Gastroesophageal sphincter (tissue), 4 donors: Measurements from ENCODE around the gene CCDC57. TPM values are rescaled to one million over a fixed set of nuclear protein-coding genes. Genes with fewer than 3 reads are reported as not detected.
"Not testable (repeated sequence)": the region's sequence is repeated elsewhere in the genome, so short reads cannot be mapped to it uniquely, and the experiment has no call there.

Source experiments
- ATAC-seq: fragments of 150-250 bp; one replicate; pipeline ENCODE4 v1.9.1; 2016; ENCODE audit warnings: mild to moderate bottlenecking, moderate library complexity
- H3K27ac ChIP-seq, 4 donors: fragments of 200-600 bp; sonication (generic) in 3 of 4; 1 replicate in 3 of 4; 2 replicates in 1 of 4; pipeline ENCODE4 v1.5.1; 2016 to 2019
- H3K27me3 ChIP-seq: fragments of 200-600 bp; sonication (generic); one replicate; pipeline ENCODE4 v1.5.1; 2019
- H3K36me3 ChIP-seq, 2 donors: fragments of 200-600 bp; sonication (generic); one replicate each; pipeline ENCODE4 v1.5.1; 2019; ENCODE audit warnings: control low read depth in 1 of 2
- H3K4me1 ChIP-seq, 3 donors: fragments of 200-600 bp; sonication (generic); 1 replicate in 2 of 3; 2 replicates in 1 of 3; pipeline ENCODE4 v1.5.1; 2016 to 2019; ENCODE audit warnings: control low read depth in 2 of 3
- H3K4me3 ChIP-seq, 2 donors: fragments of 200-600 bp; sonication (generic); one replicate each; pipeline ENCODE4 v1.5.1; 2019; ENCODE audit warnings: mild to moderate bottlenecking in 1 of 2, moderate library complexity in 1 of 2
- H3K9me3 ChIP-seq, 3 donors: fragments of 200-600 bp; sonication (generic); one replicate each; pipeline ENCODE4 v1.5.1; 2017 to 2019; ENCODE audit warnings: control low read depth in 2 of 3
- EP300 ChIP-seq: sonication (generic); formaldehyde crosslinking; IDR thresholded peaks from one replicate; pipeline ENCODE4 v1.6.1; 2017; ENCODE audit warnings: antibody characterized with exemption, mild to moderate bottlenecking
- POLR2A ChIP-seq, 2 donors: fragments of 450-650 bp; IDR thresholded peaks; one replicate each; pipeline ENCODE4 v1.6.1; 2017; ENCODE audit warnings: antibody characterized with exemption in 2 of 2, mild to moderate bottlenecking in 2 of 2, moderate library complexity in 1 of 2
- POLR2AphosphoS5 ChIP-seq: sonication (generic); formaldehyde crosslinking; IDR thresholded peaks from one replicate; pipeline ENCODE4 v1.6.1; 2017; ENCODE audit warnings: antibody characterized with exemption
- WGBS, 2 donors: methylation state at CpG; one replicate each; pipeline ENCODE4 v1.1.5; 2018; ENCODE audit warnings: low coverage in 1 of 2; 5-methylcytosine and 5-hydroxymethylcytosine counted together
- total RNA-seq, 4 donors: library from RNA; depleted of rRNA; stranded (reverse); fragments of >200 nt; gene quantifications; one replicate each; pipeline ENCODE4 v1.1.0, GENCODE V29; 2016
- TF ChIP-seq, protein P1 (sequence below), 4 experiments: fragments of 200-600 bp in 2 of 4; fragments of 450-650 bp in 2 of 4; sonication (generic) in 1 of 4; IDR thresholded peaks; one replicate each; pipeline ENCODE4 v1.5.1; 2017 to 2019; ENCODE audit warnings: antibody characterized with exemption in 4 of 4, mild to moderate bottlenecking in 2 of 4, moderate library complexity in 2 of 4

Gene CCDC57
- total RNA-seq, 4 donors from 2014 or later: 6.5 to 28.2 (median 16.2) TPM

DNA sequence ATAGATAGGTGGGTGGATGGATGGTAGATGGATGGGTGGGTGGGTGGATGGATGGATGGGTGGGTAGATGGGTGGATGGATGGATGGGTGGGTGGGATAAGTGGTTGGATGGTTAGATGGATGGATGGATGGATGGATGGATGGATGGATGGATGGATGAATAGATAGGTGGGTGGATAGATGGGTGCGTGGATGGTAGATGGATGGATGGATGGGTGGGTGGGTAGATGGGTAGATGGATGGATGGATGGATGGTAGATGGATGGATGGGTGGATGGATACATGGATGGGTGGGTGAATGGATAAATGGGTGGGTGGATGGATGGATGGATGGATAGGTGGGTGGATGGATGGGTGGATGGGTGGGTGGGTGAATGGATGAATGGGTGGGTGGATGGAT, 64.6 kb downstream of the CCDC57 start:
- no peak for ATAC-seq
- Histone ChIP-seq H3K27me3 (no peaks in the 10 kb centered on the region), H3K4me3 (no peak overlapping the region), H3K36me3 (peaks cover 0 to 19% of the 10 kb centered on the region in 2 donors), H3K4me1 (no peaks in the 10 kb centered on the region), H3K27ac (no peak overlapping the region), H3K9me3 (no peaks in the 10 kb centered on the region)
- 100% methylated on average over 1 of the region's 1 CpG for WGBS, 2 donors
- no peak for TF ChIP-seq POLR2A (IDR thresholded peaks at IDR 0.05)
- TF ChIP-seq, protein P1, sequence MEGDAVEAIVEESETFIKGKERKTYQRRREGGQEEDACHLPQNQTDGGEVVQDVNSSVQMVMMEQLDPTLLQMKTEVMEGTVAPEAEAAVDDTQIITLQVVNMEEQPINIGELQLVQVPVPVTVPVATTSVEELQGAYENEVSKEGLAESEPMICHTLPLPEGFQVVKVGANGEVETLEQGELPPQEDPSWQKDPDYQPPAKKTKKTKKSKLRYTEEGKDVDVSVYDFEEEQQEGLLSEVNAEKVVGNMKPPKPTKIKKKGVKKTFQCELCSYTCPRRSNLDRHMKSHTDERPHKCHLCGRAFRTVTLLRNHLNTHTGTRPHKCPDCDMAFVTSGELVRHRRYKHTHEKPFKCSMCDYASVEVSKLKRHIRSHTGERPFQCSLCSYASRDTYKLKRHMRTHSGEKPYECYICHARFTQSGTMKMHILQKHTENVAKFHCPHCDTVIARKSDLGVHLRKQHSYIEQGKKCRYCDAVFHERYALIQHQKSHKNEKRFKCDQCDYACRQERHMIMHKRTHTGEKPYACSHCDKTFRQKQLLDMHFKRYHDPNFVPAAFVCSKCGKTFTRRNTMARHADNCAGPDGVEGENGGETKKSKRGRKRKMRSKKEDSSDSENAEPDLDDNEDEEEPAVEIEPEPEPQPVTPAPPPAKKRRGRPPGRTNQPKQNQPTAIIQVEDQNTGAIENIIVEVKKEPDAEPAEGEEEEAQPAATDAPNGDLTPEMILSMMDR (IDR thresholded peaks at IDR 0.05): no peak

DNA sequence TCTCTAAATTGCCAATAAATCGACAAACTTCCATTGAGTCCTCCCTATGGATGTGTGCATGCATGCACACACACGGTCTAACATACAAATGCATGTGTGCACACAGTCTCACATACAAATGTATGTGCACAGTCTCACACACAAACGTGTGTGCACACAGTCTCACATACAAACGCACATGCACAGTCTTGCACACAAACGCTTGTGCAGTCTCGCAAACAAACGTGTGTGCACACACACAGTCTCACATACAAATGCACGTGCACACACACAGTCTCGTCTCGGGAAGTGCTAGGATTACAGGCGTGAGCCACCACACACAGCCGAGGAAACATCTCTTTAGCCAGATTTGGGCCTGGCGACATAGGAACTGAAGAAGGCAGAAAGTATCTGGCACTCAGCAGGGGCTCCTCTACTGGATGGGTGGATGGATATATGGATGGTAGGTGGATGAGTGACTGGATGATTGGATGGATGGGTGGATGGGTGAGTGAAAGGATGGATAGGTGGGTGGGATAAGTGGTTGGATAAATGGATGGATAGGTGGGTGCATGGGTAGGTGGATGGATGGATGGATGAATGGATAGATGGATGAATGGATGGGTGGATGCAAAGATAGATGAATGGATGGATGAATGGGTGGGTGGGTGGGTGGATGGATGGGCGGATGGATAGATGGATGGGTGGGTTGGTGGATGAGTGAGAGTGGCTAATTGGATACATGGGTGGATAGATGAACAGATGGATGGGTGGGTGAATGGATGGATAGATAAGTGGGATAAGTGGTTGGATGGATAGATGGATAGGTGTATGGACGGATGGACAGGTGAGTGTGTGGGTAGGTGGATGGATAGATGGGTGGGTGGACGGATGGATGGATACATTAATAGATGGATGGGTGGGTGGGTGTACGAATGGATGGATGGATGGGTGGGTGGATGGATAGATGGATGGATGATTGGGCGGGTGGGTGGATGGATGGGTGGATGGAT, 65.7 kb downstream of the CCDC57 start:
- 76 to 90% methylated on average over 9 to 16 of the region's 18 CpGs for WGBS, 2 donors
- Histone ChIP-seq H3K27me3 (no peaks in the 10 kb centered on the region), H3K9me3 (no peaks in the 10 kb centered on the region), H3K27ac (no peak overlapping the region), H3K4me3 (no peak overlapping the region), H3K4me1 (no peaks in the 10 kb centered on the region), H3K36me3 (peaks cover 0 to 19% of the 10 kb centered on the region in 2 donors)
- no peak for ATAC-seq
- TF ChIP-seq POLR2A (IDR thresholded peaks at IDR 0.05) (no peak), EP300 (no peak), POLR2AphosphoS5 (no peak)
- TF ChIP-seq, protein P1 (IDR thresholded peaks at IDR 0.05): no peak

DNA sequence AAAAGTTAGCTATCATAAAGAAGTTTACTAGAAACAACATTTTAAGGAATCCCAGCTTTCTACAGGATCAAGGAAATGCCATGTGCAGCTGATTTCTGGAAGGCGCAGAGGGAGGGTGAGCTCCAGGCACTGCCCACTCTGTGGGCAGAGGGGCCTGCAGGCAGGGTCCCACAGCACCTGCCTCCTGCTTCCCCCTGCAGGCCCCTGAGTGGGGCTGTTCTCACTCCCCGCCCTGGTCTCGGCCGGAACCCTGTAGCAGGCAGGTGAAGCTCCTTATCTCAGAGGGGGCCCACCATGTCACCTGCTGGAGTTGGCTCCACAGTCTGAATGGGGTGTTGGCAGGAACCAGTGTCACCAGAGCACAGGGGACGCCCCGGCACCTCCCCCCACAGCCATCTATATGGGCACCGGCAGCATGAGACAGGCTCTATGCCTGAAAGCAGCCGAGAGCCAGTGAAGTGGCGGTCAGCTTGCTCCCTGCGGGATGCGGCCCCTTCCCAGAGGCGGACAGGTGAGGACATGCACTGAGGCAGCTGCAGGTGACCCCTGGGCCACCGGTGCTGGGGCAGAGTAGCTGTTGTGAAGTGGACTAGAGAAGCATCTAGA, 67.0 kb downstream of the CCDC57 start:
- no peak for ATAC-seq
- Histone ChIP-seq H3K27me3 (no peaks in the 10 kb centered on the region), H3K36me3 (peaks cover 0 to 19% of the 10 kb centered on the region in 2 donors), H3K9me3 (no peaks in the 10 kb centered on the region), H3K4me3 (no peak overlapping the region), H3K27ac (no peak overlapping the region), H3K4me1 (no peaks in the 10 kb centered on the region)
- WGBS, 2 donors: 95 to 100% methylated on average over 1 to 4 of the region's 13 CpGs
- TF ChIP-seq EP300 (no peak), POLR2A (IDR thresholded peaks at IDR 0.05) (no peak), POLR2AphosphoS5 (no peak)
- TF ChIP-seq, protein P1 (IDR thresholded peaks at IDR 0.05): no peak

DNA sequence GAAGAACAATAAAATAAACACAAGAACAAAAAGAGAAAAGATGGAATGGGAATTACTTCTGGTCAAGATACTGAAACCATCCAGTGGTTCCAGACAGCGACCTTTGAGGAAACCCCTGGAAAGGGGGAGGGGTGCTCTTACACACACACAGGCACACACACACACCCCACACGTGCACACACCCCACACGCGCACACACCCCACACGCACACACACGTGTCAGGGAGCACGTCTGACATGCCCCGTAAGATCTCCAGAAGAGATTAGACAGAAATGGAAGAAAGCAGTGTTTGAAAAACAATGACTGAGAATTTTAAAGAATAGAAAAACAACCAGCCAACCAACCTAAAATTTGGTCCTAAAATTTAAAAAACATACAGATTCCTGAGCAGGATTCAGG, 69.3 kb downstream of the CCDC57 start:
- TF ChIP-seq POLR2AphosphoS5: no peak
- TF ChIP-seq, protein P1 (IDR thresholded peaks at IDR 0.05): no peak
- no peak for TF ChIP-seq POLR2A (IDR thresholded peaks at IDR 0.05)
- TF ChIP-seq EP300: no peak
- 86% methylated on average over 8 of the region's 8 CpGs for WGBS, 2 donors
- H3K4me1 ChIP-seq: no peaks in the 10 kb centered on the region
- peaks cover 0 to 19% of the 10 kb centered on the region in 2 donors for H3K36me3 ChIP-seq
- H3K9me3 ChIP-seq: no peaks in the 10 kb centered on the region
- ATAC-seq: no peak
- H3K27ac ChIP-seq: no peak overlapping the region
- no peak overlapping the region for H3K4me3 ChIP-seq
- no peaks in the 10 kb centered on the region for H3K27me3 ChIP-seq

DNA sequence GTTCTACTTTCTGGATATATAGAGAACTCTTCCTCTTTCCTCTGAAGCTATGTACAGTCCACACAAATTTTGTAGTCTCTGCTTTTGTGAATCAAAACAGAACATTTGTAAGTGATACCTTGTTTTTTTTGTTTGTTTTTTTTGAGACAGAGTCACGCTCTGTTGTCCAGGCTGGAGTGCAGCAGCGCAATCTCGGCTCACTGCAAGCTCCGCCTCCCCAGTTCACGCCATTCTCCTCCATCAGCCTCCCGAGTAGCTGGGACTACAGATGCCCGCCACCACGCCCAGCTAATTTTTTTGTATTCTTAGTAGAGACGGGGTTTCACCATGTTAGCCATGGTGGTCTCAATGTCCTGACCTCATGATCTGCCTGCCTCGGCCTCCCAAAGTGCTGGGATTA, 72.7 kb downstream of the CCDC57 start:
- 90 to 95% methylated on average over 3 to 4 of the region's 10 CpGs for WGBS, 2 donors
- H3K4me3 ChIP-seq, ATAC-seq, H3K9me3 ChIP-seq, H3K27ac ChIP-seq, H3K4me1 ChIP-seq, H3K27me3 ChIP-seq, H3K36me3 ChIP-seq: not testable (repeated sequence)
